Mesendoderm (in vitro differentiated cells): ENCODE results near the gene CENPH.
"Not testable (repeated sequence)": the region's sequence is repeated elsewhere in the genome, so short reads cannot be mapped to it uniquely, and the experiment has no call there.

Source experiments
- DNase-seq: peaks from one replicate; pipeline ENCODE4 v3.0.0; 2013
- H2AK5ac ChIP-seq: 2 replicates; pipeline ENCODE4 v1.6.1; 2013; ENCODE audit warnings: low read length, inconsistent platforms
- H2BK120ac ChIP-seq: 2 replicates; pipeline ENCODE4 v1.6.1; 2013; ENCODE audit warnings: low read depth, mild to moderate bottlenecking, low read length, moderate library complexity, mixed read lengths
- H2BK15ac ChIP-seq: replicated peaks from 2 replicates; pipeline ENCODE4 v1.6.1; 2013; ENCODE audit warnings: low read depth, mild to moderate bottlenecking, moderate library complexity
- H2BK5ac ChIP-seq: 2 replicates; pipeline ENCODE4 v1.6.1; 2013; ENCODE audit warnings: low read length, inconsistent platforms
- H3K18ac ChIP-seq: 2 replicates; pipeline ENCODE4 v1.6.1; 2013; ENCODE audit warnings: mild to moderate bottlenecking, low read length, mixed read lengths
- H3K23ac ChIP-seq: one replicate; pipeline ENCODE4 v1.6.1; 2013; ENCODE audit warnings: low read length
- H3K27ac ChIP-seq: 2 replicates; pipeline ENCODE4 v1.5.1; 2013; ENCODE audit warnings: low read depth, mild to moderate bottlenecking, inconsistent platforms, low read length, moderate library complexity
- H3K27me3 ChIP-seq: 2 replicates; pipeline ENCODE4 v1.6.1; 2013; ENCODE audit warnings: low read length, control low read depth, mild to moderate bottlenecking, inconsistent platforms; ENCODE audit not compliant: insufficient read depth, poor library complexity
- H3K36me3 ChIP-seq: 2 replicates; pipeline ENCODE4 v1.6.1; 2013; ENCODE audit warnings: low read length, inconsistent platforms; ENCODE audit not compliant: control insufficient read depth, insufficient read depth
- H3K4ac ChIP-seq: one replicate; pipeline ENCODE4 v1.6.1; 2013; ENCODE audit warnings: low read depth, mild to moderate bottlenecking, low read length, moderate library complexity
- H3K4me1 ChIP-seq: 2 replicates; pipeline ENCODE4 v1.6.1; 2013; ENCODE audit warnings: low read depth, low read length, inconsistent platforms; ENCODE audit not compliant: control insufficient read depth
- H3K4me2 ChIP-seq: 2 replicates; pipeline ENCODE4 v1.6.1; 2013; ENCODE audit warnings: low read length
- H3K4me3 ChIP-seq: 2 replicates; pipeline ENCODE4 v1.5.1; 2013; ENCODE audit warnings: mild to moderate bottlenecking, low read length
- H3K56ac ChIP-seq: one replicate; pipeline ENCODE4 v1.6.1; 2013; ENCODE audit warnings: low read length
- H3K79me1 ChIP-seq: 2 replicates; pipeline ENCODE4 v1.6.1; 2013; ENCODE audit warnings: low read length, inconsistent platforms
- H3K79me2 ChIP-seq: 2 replicates; pipeline ENCODE4 v1.6.1; 2013; ENCODE audit warnings: mild to moderate bottlenecking, low read length; ENCODE audit not compliant: control insufficient read depth, insufficient read depth
- H3K9ac ChIP-seq: 2 replicates; pipeline ENCODE4 v1.6.1; 2013; ENCODE audit warnings: low read length, inconsistent platforms
- H4K5ac ChIP-seq: one replicate; pipeline ENCODE4 v1.6.1; 2013; ENCODE audit warnings: low read length
- H4K8ac ChIP-seq: one replicate; pipeline ENCODE4 v1.6.1; 2013; ENCODE audit warnings: low read depth, mild to moderate bottlenecking, control low read depth, low read length, moderate library complexity
- WGBS: extraction: QIAGEN DNeasy Blood & Tissue Kit; methylation state at CpG from one replicate; pipeline ENCODE4 v1.1.7; 2013; ENCODE audit warnings: low lambda C conversion rate, missing lambda C conversion rate; ENCODE audit not compliant: insufficient coverage; ENCODE audit errors: extremely low coverage; 5-methylcytosine and 5-hydroxymethylcytosine counted together

The CENPH gene

DNA sequence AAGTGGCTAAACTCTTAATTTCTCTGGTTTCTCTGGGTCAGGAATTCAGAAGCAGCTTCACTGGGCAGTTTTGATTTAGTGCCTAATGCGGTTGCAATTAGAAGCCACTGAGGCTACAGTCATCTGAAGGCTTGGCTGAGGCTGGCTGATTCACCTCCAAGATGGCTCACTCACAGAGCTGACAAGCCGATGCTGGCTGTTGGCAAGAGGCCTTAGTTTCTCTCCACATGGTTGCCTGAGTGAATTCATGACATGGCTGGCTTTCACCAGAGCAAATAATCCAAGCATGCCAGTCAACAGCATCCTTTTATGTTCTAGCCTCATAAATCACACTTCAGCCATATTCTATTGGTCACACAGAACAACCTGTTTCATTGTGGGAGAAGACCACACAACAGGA is 42.5 kb downstream of the CENPH start:
- Histone ChIP-seq H2BK15ac (no peak overlapping the region), H3K4me1 (no peaks in the 10 kb centered on the region), H3K4me2 (no peak overlapping the region), H3K9ac (no peak overlapping the region), H3K79me2 (peaks cover 7% of the 10 kb centered on the region), H4K5ac (no peak overlapping the region), H3K36me3 (no peaks in the 10 kb centered on the region), H3K4me3 (no peak overlapping the region), H2AK5ac (no peak overlapping the region), H3K79me1 (peaks cover 2% of the 10 kb centered on the region), H3K18ac (no peak overlapping the region), H3K27me3 (no peaks in the 10 kb centered on the region), H3K4ac (no peak overlapping the region), H4K8ac (no peak overlapping the region), H3K23ac (no peak overlapping the region), H2BK120ac (no peak overlapping the region), H3K27ac (no peak overlapping the region), H3K56ac (no peak overlapping the region), H2BK5ac (no peak overlapping the region)
- no peak for DNase-seq
- no CpG with 5 or more reads among the region's 2 CpGs for WGBS

DNA sequence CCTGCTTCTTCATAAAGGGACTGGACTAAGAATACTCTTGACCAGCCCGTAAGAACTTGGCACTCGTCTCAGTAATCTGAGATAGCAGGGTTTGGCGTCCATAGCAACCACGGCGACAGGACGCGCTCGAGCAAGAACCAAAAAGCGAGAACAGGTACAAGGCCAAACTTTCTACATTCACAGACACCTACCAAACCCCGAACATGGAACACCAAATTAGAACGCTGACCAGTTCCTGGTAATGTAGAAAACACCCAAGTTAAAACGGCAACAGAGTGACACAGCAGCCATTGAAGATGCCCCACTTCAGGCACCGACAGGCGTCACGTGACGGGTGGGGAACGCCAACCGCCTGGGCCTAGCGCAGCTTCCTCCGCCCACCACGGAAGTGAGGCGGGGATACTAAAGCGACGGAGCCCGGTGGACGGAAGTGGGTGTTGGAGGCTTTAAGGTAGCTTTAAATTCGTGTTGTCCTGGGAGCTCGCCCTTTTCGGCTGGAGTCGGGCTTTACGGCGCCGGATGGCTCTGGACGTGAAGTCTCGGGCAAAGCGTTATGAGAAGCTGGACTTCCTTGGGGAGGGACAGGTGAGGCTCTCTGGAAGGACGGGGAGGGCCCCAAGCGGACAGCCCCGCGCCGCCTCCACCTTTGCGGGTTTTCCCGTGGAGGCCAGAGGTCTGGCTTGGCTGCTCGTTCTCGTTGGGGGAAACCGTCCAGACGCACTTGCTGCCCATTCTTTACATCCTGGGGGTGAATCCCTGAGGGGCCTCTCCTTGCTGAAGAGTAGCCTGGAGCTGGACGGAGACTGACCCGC is 45.3 kb downstream of the CENPH start, which contains the start of gene CDK7:
Gene CDK7, plus strand, starts transcription at position 430 of the 812 bp plus-strand sequence. Its CDS starts 90 bp downstream, at position 520.
- Histone ChIP-seq H3K18ac (no peak within 1 kb of the TSS), H2BK5ac (no peak within 1 kb of the TSS), H4K8ac (no peak within 1 kb of the TSS), H3K79me1 (peaks cover 6% of the 10 kb centered on the region), H2BK120ac (no peak within 1 kb of the TSS), H3K36me3 (no peaks in the 10 kb centered on the region), H3K27ac (peak within 1 kb of the TSS; percentile 64), H3K27me3 (no peaks in the 10 kb centered on the region), H2BK15ac (no peak within 1 kb of the TSS), H3K4me3 (peak within 1 kb of the TSS; percentile 82), H3K56ac (peak within 1 kb of the TSS; percentile 92), H2AK5ac (no peak within 1 kb of the TSS), H3K4ac (no peak within 1 kb of the TSS), H3K9ac (peak within 1 kb of the TSS; percentile 74), H3K79me2 (peaks cover 15% of the 10 kb centered on the region), H3K4me2 (peak within 1 kb of the TSS; percentile 77), H3K23ac (no peak within 1 kb of the TSS), H3K4me1 (no peaks in the 10 kb centered on the region), H4K5ac (no peak within 1 kb of the TSS)
- WGBS: no CpG with 5 or more reads among the region's 49 CpGs
- DNase-seq: peak; percentile 97

DNA sequence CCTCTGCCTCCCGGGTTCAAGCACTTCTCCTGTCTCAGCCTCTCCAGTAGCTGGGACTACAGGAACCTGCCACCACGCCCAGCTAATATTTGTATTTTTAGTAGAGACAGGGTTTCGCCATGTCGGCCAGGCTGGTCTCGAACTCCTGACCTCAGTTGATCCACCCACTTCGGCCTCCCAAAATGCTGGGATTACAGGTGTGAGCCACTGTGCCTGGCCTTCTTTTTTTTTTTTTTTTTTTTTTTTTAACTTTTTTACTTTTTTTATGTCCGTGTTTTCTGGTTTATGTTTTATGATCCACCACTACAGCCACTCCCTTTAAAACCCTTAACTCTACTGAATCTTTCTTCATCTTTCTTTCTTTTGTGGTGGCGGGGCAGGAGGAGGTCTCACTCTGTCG is 47.4 kb downstream of the CENPH start:
- H3K18ac ChIP-seq, H3K9ac ChIP-seq, H4K5ac ChIP-seq, H3K36me3 ChIP-seq, H2BK15ac ChIP-seq, H2BK5ac ChIP-seq, H4K8ac ChIP-seq, H3K4me1 ChIP-seq, H3K27me3 ChIP-seq, H2BK120ac ChIP-seq, DNase-seq, H3K4me3 ChIP-seq, H3K56ac ChIP-seq, H2AK5ac ChIP-seq, H3K79me1 ChIP-seq, H3K23ac ChIP-seq, H3K4ac ChIP-seq, H3K4me2 ChIP-seq, H3K27ac ChIP-seq: not testable (repeated sequence)
- H3K79me2 ChIP-seq: peaks cover 20% of the 10 kb centered on the region
- WGBS: no CpG with 5 or more reads among the region's 9 CpGs

DNA sequence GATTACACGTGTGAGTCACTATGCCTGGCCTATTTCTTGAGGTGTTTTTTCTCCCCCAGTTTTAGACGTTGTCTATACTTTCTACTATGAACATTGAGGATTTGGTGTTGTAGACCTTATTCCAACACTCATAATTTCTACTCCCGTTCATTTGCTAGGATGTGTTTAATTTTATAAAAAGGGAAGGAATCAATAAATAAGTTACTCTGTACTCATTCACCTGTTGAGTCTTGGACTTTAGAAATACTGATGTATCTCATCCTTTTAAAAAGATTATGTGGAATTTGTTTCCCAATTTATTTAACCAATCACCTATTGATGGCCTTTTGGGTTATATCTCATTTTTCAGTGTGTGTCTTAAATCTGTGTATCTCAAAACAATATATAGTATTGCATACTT is 48.5 kb downstream of the CENPH start:
- peaks cover 25% of the 10 kb centered on the region for H3K79me2 ChIP-seq
- WGBS: no CpG with 5 or more reads among the region's 3 CpGs
- no peak overlapping the region for H3K4me3 ChIP-seq

DNA sequence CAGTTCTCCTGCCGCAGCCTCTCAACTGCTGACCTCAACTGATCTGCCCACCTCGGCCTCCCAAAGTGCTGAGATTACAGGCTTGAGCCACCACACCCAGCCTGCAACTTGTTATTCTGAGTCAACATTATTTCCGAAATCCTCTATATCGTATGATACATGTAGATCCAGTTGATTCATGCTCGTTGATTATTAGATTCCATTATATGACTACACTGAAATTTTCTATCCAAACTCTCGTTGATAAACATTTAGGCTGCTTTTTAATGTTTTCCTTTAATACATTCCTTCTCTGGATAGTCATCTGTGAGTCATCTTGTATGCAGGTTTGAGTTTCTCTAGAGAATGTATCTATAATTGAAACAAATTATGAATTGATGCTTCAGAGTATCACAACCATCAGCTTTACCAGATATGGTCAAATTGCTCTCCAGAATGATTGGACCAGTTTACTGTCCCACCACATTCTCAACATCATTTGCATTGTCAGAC is 49.4 kb downstream of the CENPH start:
- no peak overlapping the region for H3K4me3 ChIP-seq
- no peak overlapping the region for H2BK5ac ChIP-seq
- H3K23ac ChIP-seq: no peak overlapping the region
- H3K79me2 ChIP-seq: peaks cover 30% of the 10 kb centered on the region
- no peak overlapping the region for H2BK120ac ChIP-seq
- no peak overlapping the region for H3K27ac ChIP-seq
- H3K79me1 ChIP-seq: peaks cover 8% of the 10 kb centered on the region
- no peaks in the 10 kb centered on the region for H3K36me3 ChIP-seq
- H3K18ac ChIP-seq: no peak overlapping the region
- no peak overlapping the region for H3K4ac ChIP-seq
- no peak overlapping the region for H4K5ac ChIP-seq
- no peaks in the 10 kb centered on the region for H3K27me3 ChIP-seq
- WGBS: no CpG with 5 or more reads among the region's 6 CpGs
- H3K4me2 ChIP-seq: no peak overlapping the region
- H3K9ac ChIP-seq: no peak overlapping the region
- H3K4me1 ChIP-seq: no peaks in the 10 kb centered on the region
- no peak overlapping the region for H2BK15ac ChIP-seq
- H4K8ac ChIP-seq: no peak overlapping the region
- DNase-seq: no peak
- no peak overlapping the region for H3K56ac ChIP-seq
- no peak overlapping the region for H2AK5ac ChIP-seq

More for the DNA sequence above, 48.5 kb downstream of the CENPH start:
- Histone ChIP-seq H3K4ac (no peak overlapping the region), H3K18ac (no peak overlapping the region), H2AK5ac (no peak overlapping the region), H2BK120ac (no peak overlapping the region), H3K4me2 (no peak overlapping the region), H2BK15ac (no peak overlapping the region), H3K23ac (no peak overlapping the region), H2BK5ac (no peak overlapping the region), H4K8ac (no peak overlapping the region), H3K56ac (no peak overlapping the region), H3K4me1 (no peaks in the 10 kb centered on the region), H3K27me3 (no peaks in the 10 kb centered on the region), H3K79me1 (peaks cover 8% of the 10 kb centered on the region), H3K27ac (no peak overlapping the region), H4K5ac (no peak overlapping the region), H3K9ac (no peak overlapping the region), H3K36me3 (no peaks in the 10 kb centered on the region)
- DNase-seq: no peak
